HEK293T (cell line): ENCODE results near the gene MIA2.
"Not testable (repeated sequence)": the region's sequence is repeated elsewhere in the genome, so short reads cannot be mapped to it uniquely, and the experiment has no call there.

ENCODE experiments used
- ARNT ChIP-seq: fragments of 450-650 bp; IDR thresholded peaks from 2 replicates; pipeline ENCODE4 v1.6.1; 2017; ENCODE audit warnings: mild to moderate bottlenecking
- BHLHE40 ChIP-seq: fragments of 450-650 bp; IDR thresholded peaks from 2 replicates; pipeline ENCODE4 v1.6.1; 2016; ENCODE audit warnings: mild to moderate bottlenecking, moderate library complexity, borderline replicate concordance
- CTBP1 ChIP-seq: fragments of 450-650 bp; IDR thresholded peaks from 2 replicates; pipeline ENCODE4 v1.6.1; 2016; ENCODE audit warnings: borderline replicate concordance
- FOXM1 ChIP-seq: fragments of 450-650 bp; IDR thresholded peaks from 2 replicates; pipeline ENCODE4 v1.6.1; 2017; ENCODE audit warnings: mild to moderate bottlenecking, borderline replicate concordance
- L3MBTL2 ChIP-seq: fragments of 450-650 bp; conservative IDR thresholded peaks from 2 replicates; pipeline ENCODE4 v1.6.1; 2016; ENCODE audit warnings: mild to moderate bottlenecking
- SP1 ChIP-seq: fragments of 450-650 bp; IDR thresholded peaks from 2 replicates; pipeline ENCODE4 v1.6.1; 2017

- not testable (repeated sequence) for TF ChIP-seq SP1, L3MBTL2, FOXM1, CTBP1, ARNT, BHLHE40
Measured at GRCh38 chr14:39234986-39235385, 1.3 kb downstream of the MIA2 start.
